Measurements from ENCODE around the gene ZNRD2.

Gene ZNRD2

GRCh38 chr11:65589444-65590239, 19.4 kb downstream of the ZNRD2 start (continued):
- no peak for TF ChIP-seq ZBTB44 (tag by site-specific recombination; IDR thresholded peaks at IDR 0.05)
- TF ChIP-seq OVOL3 (tag by site-specific recombination; IDR thresholded peaks at IDR 0.05), result no peak
- TF ChIP-seq ZNF132 (tag by site-specific recombination; IDR thresholded peaks at IDR 0.05; ENCODE audit: borderline replicate concordance), result no peak
- TF ChIP-seq ZSCAN30 (tag by site-specific recombination; IDR thresholded peaks at IDR 0.05), result no peak
- TF ChIP-seq ZNF302 (tag by site-specific recombination; IDR thresholded peaks at IDR 0.05; ENCODE audit: low read depth), result no peak

DNA sequence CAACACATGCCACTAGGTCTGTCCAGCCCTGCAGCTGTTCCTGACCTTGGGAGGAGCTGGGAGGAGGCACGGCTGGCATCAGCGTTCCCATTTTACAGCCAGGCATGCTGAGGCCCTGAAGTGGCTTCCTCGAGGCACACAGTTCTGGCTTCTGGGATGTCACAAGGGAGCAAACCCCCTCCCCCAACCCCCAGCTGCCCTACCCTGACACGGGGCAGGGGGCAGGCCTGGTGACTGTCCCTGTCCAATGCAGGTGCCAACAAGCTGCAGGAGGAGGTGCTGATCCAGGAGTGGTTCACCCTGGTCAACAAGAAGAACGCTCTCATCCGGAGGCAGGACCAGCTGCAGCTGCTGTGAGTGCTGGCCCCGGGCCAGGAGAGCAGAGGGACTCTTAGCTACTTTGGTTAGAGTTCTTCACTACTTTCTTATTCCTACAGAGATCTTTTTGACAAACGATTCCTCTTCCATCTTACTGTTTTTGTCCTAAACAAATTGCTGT, 20.0 kb downstream of the ZNRD2 start:
- peak; percentile 23; the same call in 1 of the 2 replicates for TF ChIP-seq KLF8 (tag by site-specific recombination; IDR thresholded peaks at IDR 0.05)
- TF ChIP-seq ZNF558 (tag by site-specific recombination; IDR thresholded peaks at IDR 0.05), result no peak
- H3K9me3 ChIP-seq (ENCODE audit: control insufficient read depth, insufficient read depth, low read depth, low read length), result no peaks in the 10 kb centered on the region
- no peak overlapping the region for H3K4me3 ChIP-seq (ENCODE audit: low read depth, low read length)
- ChIA-PET POLR2A (no interaction called here), CTCF (interaction anchor here (0.9 to 4.4 kb wide), 6 partner anchors 13 to 49 kb away, joined by 4 to 28 read pairs (median 5); partner anchors contain the start of genes EHBP1L1 and PCNX3)
- no peak overlapping the region for H3K27ac ChIP-seq (ENCODE audit: extremely low read depth, low read depth, low read length)
- H3K4me1 ChIP-seq (ENCODE audit: control insufficient read depth, insufficient read depth, low read length), result no peaks in the 10 kb centered on the region
- H3K36me3 ChIP-seq (ENCODE audit: control insufficient read depth in 2 of 2, insufficient read depth in 1 of 2, low read length in 2 of 2), result no peaks in the 10 kb centered on the region

DNA sequence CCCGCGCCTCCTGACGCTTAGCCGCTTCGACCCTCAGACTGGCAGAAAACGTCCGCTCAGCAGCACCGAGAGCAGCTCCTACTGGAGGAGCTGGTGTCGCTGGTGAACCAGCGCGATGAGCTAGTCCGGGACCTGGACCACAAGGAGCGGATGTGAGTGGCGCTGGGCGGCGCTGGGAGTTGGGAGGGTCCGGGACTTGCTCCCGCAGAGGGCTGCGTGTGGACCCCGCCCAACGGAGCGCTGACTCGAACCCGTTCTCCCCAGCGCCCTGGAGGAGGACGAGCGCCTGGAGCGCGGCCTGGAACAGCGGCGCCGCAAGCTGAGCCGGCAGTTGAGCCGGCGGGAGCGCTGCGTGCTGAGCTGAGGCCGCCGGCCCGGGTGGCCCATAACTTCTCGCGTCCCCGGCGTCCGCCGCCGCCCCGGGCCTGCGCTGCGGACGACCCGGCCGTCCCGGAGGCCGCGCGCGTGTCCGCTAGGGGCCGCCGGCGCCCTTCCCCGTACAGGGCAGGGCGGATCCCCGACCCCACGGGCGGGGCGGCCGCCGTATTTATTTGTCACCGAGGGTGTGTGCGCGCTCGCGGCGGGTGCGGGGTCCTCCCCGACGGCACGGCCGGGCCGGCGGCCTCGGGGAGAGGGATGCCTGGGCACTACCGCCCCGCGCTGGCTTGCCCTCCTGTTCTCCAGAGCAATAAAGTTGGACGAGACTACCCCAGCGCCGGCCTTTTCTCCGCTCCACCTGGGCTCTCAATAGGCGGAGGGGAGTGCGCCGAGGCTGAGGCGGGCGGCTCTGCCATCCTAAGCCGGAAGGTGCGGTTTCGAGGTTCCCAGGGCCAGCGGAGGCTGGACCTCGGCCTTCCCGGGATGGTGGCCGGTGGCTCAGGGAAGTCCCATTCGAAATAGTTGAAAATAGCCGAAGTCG, 21.9 kb downstream of the ZNRD2 start:
- Histone ChIP-seq H3K9me3 (ENCODE audit: control insufficient read depth, insufficient read depth, low read depth, low read length) (no peaks in the 10 kb centered on the region), H3K27ac (ENCODE audit: extremely low read depth, low read depth, low read length) (no peak overlapping the region), H3K4me3 (ENCODE audit: low read depth, low read length) (no peak overlapping the region), H3K36me3 (ENCODE audit: control insufficient read depth in 2 of 2, insufficient read depth in 1 of 2, low read length in 2 of 2) (no peaks in the 10 kb centered on the region), H3K4me1 (ENCODE audit: control insufficient read depth, insufficient read depth, low read length) (no peaks in the 10 kb centered on the region)
- CTCF ChIA-PET, result interaction anchor here (0.6 to 4.1 kb wide), 13 partner anchors 10 to 325 kb away, joined by 3 to 46 read pairs (median 6); partner anchors contain the start of genes FAM89B, MAP3K11, PCNX3 and SCYL1
- POLR2A ChIA-PET, result interaction anchor here (0.6 to 2.0 kb wide), 8 partner anchors 8 to 654 kb away, joined by 3 to 8 read pairs (median 4); partner anchors contain the start of genes FAM89B and PCNX3
- TF ChIP-seq ZNF174 (tag by site-specific recombination; IDR thresholded peaks at IDR 0.05) (no peak), ZNF335 (tag by site-specific recombination; conservative IDR thresholded peaks at IDR 0.05) (no peak), ZNF114 (tag by site-specific recombination; IDR thresholded peaks at IDR 0.05) (no peak), ZNF747 (tag by site-specific recombination; IDR thresholded peaks at IDR 0.05) (no peak), ZNF560 (tag by site-specific recombination; IDR thresholded peaks at IDR 0.05; ENCODE audit: borderline replicate concordance) (no peak), ZNF654 (tag by site-specific recombination; IDR thresholded peaks at IDR 0.05; ENCODE audit: low read depth) (no peak), ZFP37 (tag by site-specific recombination; IDR thresholded peaks at IDR 0.05) (no peak), ZNF155 (tag by site-specific recombination; IDR thresholded peaks at IDR 0.05) (no peak), ZNF404 (tag by site-specific recombination; IDR thresholded peaks at IDR 0.05) (no peak), ZNF24 (tag by site-specific recombination; IDR thresholded peaks at IDR 0.05) (no peak), ZNF561 (tag by site-specific recombination; IDR thresholded peaks at IDR 0.05; ENCODE audit: borderline replicate concordance) (no peak), ZNF571 (tag by site-specific recombination; IDR thresholded peaks at IDR 0.05) (no peak), KLF1 (tag by site-specific recombination; IDR thresholded peaks at IDR 0.05) (peak; percentile 82; the same call in 1 of the 2 replicates), HOXD13 (CRISPR knock-in tag; IDR thresholded peaks at IDR 0.05; ENCODE audit: borderline replicate concordance) (no peak), ZNF202 (tag by site-specific recombination; IDR thresholded peaks at IDR 0.05; ENCODE audit: borderline replicate concordance) (no peak), ZNF48 (tag by site-specific recombination; IDR thresholded peaks at IDR 0.05) (no peak), ZNF341 (tag by site-specific recombination; IDR thresholded peaks at IDR 0.05; ENCODE audit: low read depth) (0 out of 2 replicates have a peak, but pooled peaks have one; percentile 13), ZNF768 (tag by site-specific recombination; IDR thresholded peaks at IDR 0.05) (no peak), ZNF830 (tag by site-specific recombination; IDR thresholded peaks at IDR 0.05; ENCODE audit: low read depth) (no peak), MZF1 (tag by site-specific recombination; IDR thresholded peaks at IDR 0.05; ENCODE audit: borderline replicate concordance) (no peak), ZNF776 (tag by site-specific recombination; IDR thresholded peaks at IDR 0.05; ENCODE audit: borderline replicate concordance) (no peak), ZFP3 (tag by site-specific recombination; IDR thresholded peaks at IDR 0.05; ENCODE audit: low read depth) (no peak)
- TF ChIP-seq, protein P1, sequence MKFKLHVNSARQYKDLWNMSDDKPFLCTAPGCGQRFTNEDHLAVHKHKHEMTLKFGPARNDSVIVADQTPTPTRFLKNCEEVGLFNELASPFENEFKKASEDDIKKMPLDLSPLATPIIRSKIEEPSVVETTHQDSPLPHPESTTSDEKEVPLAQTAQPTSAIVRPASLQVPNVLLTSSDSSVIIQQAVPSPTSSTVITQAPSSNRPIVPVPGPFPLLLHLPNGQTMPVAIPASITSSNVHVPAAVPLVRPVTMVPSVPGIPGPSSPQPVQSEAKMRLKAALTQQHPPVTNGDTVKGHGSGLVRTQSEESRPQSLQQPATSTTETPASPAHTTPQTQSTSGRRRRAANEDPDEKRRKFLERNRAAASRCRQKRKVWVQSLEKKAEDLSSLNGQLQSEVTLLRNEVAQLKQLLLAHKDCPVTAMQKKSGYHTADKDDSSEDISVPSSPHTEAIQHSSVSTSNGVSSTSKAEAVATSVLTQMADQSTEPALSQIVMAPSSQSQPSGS (tag by site-specific recombination; IDR thresholded peaks at IDR 0.05; ENCODE audit: low read depth), result no peak
